Hepatocyte (in vitro differentiated cells): ENCODE results near the gene PLEKHA7. TPM values are rescaled to one million over a fixed set of nuclear protein-coding genes. Genes with fewer than 3 reads are reported as not detected.
"Not testable (repeated sequence)": the region's sequence is repeated elsewhere in the genome, so short reads cannot be mapped to it uniquely, and the experiment has no call there.

Experiments
- DNase-seq: peaks from one replicate; pipeline ENCODE4 v3.0.0-alpha.2; 2016; ENCODE audit warnings: low spot score
- H2AFZ ChIP-seq: fragments of 200-600 bp; sonication (generic); 2 replicates; pipeline ENCODE4 v1.6.0; 2016; ENCODE audit warnings: antibody characterized with exemption, mild to moderate bottlenecking
- H3K27ac ChIP-seq: fragments of 200-600 bp; sonication (generic); 2 replicates; pipeline ENCODE4 v1.5.1; 2016; ENCODE audit warnings: mild to moderate bottlenecking
- H3K27me3 ChIP-seq: fragments of 200-600 bp; sonication (generic); 2 replicates; pipeline ENCODE4 v1.6.1; 2016
- H3K36me3 ChIP-seq: fragments of 200-600 bp; sonication (generic); replicated peaks from 2 replicates; pipeline ENCODE4 v1.5.1; 2016; ENCODE audit warnings: low read depth; ENCODE audit not compliant: insufficient read depth
- H3K4me1 ChIP-seq: fragments of 200-600 bp; sonication (generic); 2 replicates; pipeline ENCODE4 v1.5.1; 2016; ENCODE audit warnings: mild to moderate bottlenecking, moderate library complexity; ENCODE audit not compliant: insufficient read depth
- H3K4me2 ChIP-seq: fragments of 200-600 bp; sonication (generic); 2 replicates; pipeline ENCODE4 v1.6.0; 2016
- H3K4me3 ChIP-seq: fragments of 200-600 bp; sonication (generic); 2 replicates; pipeline ENCODE4 v1.5.1; 2016; ENCODE audit warnings: mild to moderate bottlenecking
- H3K79me2 ChIP-seq: fragments of 200-600 bp; sonication (generic); 2 replicates; pipeline ENCODE4 v1.6.0; 2017; ENCODE audit warnings: mild to moderate bottlenecking
- H3K9me2 ChIP-seq: fragments of 200-600 bp; sonication (generic); replicated peaks from 2 replicates; pipeline ENCODE4 v1.6.0; 2017; ENCODE audit warnings: mild to moderate bottlenecking; ENCODE audit not compliant: insufficient read depth
- H3K9me3 ChIP-seq: fragments of 200-600 bp; sonication (generic); 2 replicates; pipeline ENCODE4 v1.5.1; 2016; ENCODE audit warnings: low read depth, mild to moderate bottlenecking
- H4K20me1 ChIP-seq: fragments of 200-600 bp; sonication (generic); 2 replicates; pipeline ENCODE4 v1.6.0; 2016; ENCODE audit warnings: mild to moderate bottlenecking; ENCODE audit not compliant: insufficient read depth, poor library complexity, severe bottlenecking
- EZH2 ChIP-seq: fragments of 200-600 bp; sonication (generic); IDR thresholded peaks from 2 replicates; pipeline ENCODE4 v1.6.1; 2016; ENCODE audit warnings: antibody characterized with exemption, mild to moderate bottlenecking, borderline replicate concordance
- EZH2phosphoT487 ChIP-seq: fragments of 200-600 bp; sonication (generic); IDR thresholded peaks from one replicate; pipeline ENCODE4 v1.6.1; 2018; ENCODE audit warnings: antibody characterized with exemption, mild to moderate bottlenecking, low read depth, moderate library complexity; ENCODE audit not compliant: unreplicated experiment, severe bottlenecking
- WGBS: methylation state at CpG from one replicate; pipeline ENCODE4 v1.1.6; 2016; ENCODE audit warnings: low lambda C conversion rate; ENCODE audit errors: missing lambda C conversion rate; 5-methylcytosine and 5-hydroxymethylcytosine counted together
- polyA plus RNA-seq: library from polyadenylated mRNA; unstranded; fragments of >200 nt; fragmentation: Nextera tagmentation; extraction: Ambion mirVana; gene quantifications from 2 replicates; pipeline ENCODE4 v1.2.1, GENCODE V29; 2016
- total RNA-seq: library from RNA; depleted of rRNA; stranded (reverse); fragments of >200 nt; gene quantifications from 2 replicates; pipeline ENCODE4 v1.2.3, GENCODE V29; 2014
- TF ChIP-seq, protein P1 (sequence below): fragments of 200-600 bp; sonication (generic); IDR thresholded peaks from 2 replicates; pipeline ENCODE4 v1.5.1; 2016; ENCODE audit warnings: antibody characterized with exemption, mild to moderate bottlenecking; ENCODE audit not compliant: poor library complexity

The PLEKHA7 gene
- total and polyA plus RNA-seq, 2 experiments from 2014 or later = 16.7 to 35.6 TPM

DNA sequence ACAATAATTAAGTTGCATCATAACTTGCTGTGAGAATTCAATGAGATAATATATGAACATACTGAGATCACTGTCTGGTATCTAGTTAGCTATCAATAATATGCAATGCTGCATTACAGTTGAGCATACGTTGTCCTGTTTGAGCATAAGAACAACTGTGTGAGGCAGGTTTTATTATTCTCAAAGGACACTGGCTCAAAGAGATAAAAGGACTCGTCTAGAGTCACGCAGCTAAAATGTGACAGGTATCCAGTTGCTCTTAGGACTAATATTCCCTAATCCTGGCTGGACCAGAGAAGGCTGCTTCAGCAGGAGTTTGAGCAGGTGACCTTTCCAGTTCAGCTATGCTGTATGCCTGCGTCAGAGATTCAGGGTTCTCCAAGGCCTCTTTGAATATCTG is 92.5 kb downstream of the PLEKHA7 start:
- Histone ChIP-seq H3K4me3 (no peak overlapping the region), H3K4me1 (peaks cover 27% of the 10 kb centered on the region), H3K27me3 (peaks cover 6% of the 10 kb centered on the region), H3K4me2 (no peak overlapping the region), H3K27ac (peak overlapping the region; percentile 96), H2AFZ (no peak overlapping the region), H3K9me2 (no peaks in the 10 kb centered on the region), H3K36me3 (no peaks in the 10 kb centered on the region), H3K79me2 (peaks cover 48% of the 10 kb centered on the region), H3K9me3 (no peaks in the 10 kb centered on the region), H4K20me1 (no peaks in the 10 kb centered on the region)
- no peak for DNase-seq
- WGBS = 66% methylated on average over 4 of the region's 4 CpGs
- no peak for TF ChIP-seq EZH2
- TF ChIP-seq, protein P1, sequence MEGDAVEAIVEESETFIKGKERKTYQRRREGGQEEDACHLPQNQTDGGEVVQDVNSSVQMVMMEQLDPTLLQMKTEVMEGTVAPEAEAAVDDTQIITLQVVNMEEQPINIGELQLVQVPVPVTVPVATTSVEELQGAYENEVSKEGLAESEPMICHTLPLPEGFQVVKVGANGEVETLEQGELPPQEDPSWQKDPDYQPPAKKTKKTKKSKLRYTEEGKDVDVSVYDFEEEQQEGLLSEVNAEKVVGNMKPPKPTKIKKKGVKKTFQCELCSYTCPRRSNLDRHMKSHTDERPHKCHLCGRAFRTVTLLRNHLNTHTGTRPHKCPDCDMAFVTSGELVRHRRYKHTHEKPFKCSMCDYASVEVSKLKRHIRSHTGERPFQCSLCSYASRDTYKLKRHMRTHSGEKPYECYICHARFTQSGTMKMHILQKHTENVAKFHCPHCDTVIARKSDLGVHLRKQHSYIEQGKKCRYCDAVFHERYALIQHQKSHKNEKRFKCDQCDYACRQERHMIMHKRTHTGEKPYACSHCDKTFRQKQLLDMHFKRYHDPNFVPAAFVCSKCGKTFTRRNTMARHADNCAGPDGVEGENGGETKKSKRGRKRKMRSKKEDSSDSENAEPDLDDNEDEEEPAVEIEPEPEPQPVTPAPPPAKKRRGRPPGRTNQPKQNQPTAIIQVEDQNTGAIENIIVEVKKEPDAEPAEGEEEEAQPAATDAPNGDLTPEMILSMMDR = no peak
- no peak for TF ChIP-seq EZH2phosphoT487

DNA sequence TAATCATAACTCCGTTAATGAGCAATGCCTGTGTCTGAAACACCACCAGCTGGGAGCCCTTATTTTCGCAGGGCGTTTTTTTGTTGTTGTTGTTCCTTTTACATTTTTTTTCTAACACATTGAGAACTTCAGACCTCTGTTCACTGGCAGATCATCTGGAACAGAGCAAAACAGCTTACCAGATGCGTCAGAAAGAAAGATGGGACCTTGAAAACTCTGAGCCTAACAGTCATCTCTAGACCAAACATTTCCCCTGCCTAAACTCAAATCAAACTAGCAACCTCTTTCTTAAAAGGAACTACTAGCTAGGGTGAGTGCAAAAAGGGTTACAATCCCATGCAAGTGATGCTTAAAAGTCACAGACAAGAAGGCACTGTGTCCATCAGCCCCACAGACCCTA is 93.2 kb downstream of the PLEKHA7 start:
- Histone ChIP-seq H3K9me3 (no peaks in the 10 kb centered on the region), H3K4me2 (no peak overlapping the region), H3K36me3 (no peaks in the 10 kb centered on the region), H3K4me1 (peaks cover 20% of the 10 kb centered on the region), H3K4me3 (no peak overlapping the region), H3K79me2 (peaks cover 47% of the 10 kb centered on the region), H4K20me1 (no peaks in the 10 kb centered on the region), H3K9me2 (no peaks in the 10 kb centered on the region), H3K27me3 (peaks cover 1% of the 10 kb centered on the region), H3K27ac (no peak overlapping the region), H2AFZ (no peak overlapping the region)
- 91% methylated on average over 4 of the region's 4 CpGs for WGBS
- no peak for DNase-seq
- TF ChIP-seq, protein P1 = no peak
- TF ChIP-seq EZH2phosphoT487 (no peak), EZH2 (no peak)

- peaks cover 16% of the 10 kb centered on the region for H3K4me1 ChIP-seq
- TF ChIP-seq EZH2phosphoT487 (no peak), EZH2 (no peak)
- TF ChIP-seq, protein P1 = no peak
- 75% methylated on average over 5 of the region's 5 CpGs for WGBS
- no peak overlapping the region for H3K4me3 ChIP-seq
- H3K36me3 ChIP-seq = no peaks in the 10 kb centered on the region
- peaks cover 47% of the 10 kb centered on the region for H3K79me2 ChIP-seq
- no peak overlapping the region for H3K4me2 ChIP-seq
- no peak for DNase-seq
- no peaks in the 10 kb centered on the region for H3K27me3 ChIP-seq
- no peak overlapping the region for H2AFZ ChIP-seq
- no peaks in the 10 kb centered on the region for H3K9me2 ChIP-seq
- no peak overlapping the region for H3K27ac ChIP-seq
- no peaks in the 10 kb centered on the region for H3K9me3 ChIP-seq
- no peaks in the 10 kb centered on the region for H4K20me1 ChIP-seq
Measured at GRCh38 chr11:16920559-16920958, 93.7 kb downstream of the PLEKHA7 start.

DNA sequence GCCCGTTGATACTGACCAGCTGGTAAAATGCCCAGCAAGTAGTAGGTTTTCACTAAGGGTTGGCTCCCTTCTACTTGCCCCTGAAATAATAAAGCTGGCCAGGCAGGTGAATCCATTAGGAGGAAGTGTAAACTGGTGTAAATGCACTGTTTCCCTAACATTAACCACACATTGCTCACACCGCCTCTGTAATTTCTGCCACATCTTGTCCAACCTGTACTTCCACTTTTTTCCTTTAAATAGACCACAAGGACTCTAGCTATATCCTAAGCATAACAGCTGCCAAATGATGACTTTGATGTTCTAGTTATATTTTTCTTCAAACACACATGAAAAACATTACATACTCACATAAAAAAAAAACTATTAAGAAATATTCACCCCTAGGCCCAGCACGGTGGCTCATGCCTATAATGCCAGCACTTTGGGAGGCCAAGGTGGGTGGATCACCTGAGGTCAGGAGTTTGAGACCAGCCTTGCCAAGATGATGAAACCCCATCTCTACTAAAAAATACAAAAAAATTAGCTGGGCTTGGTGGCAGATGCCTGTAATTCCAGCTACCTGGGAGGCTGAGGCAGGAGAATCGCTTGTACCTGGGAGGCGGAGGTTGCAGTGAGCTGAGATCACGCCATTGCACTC is 95.6 kb downstream of the PLEKHA7 start:
- not testable (repeated sequence) for H4K20me1 ChIP-seq, H3K9me2 ChIP-seq, H3K36me3 ChIP-seq, H2AFZ ChIP-seq, H3K27me3 ChIP-seq, H3K4me3 ChIP-seq, H3K9me3 ChIP-seq
- Histone ChIP-seq H3K4me1 (peaks cover 15% of the 10 kb centered on the region), H3K27ac (peak overlapping the region; percentile 83), H3K4me2 (peak overlapping the region; percentile 46), H3K79me2 (peaks cover 62% of the 10 kb centered on the region)
- WGBS = 81% methylated on average over 6 of the region's 6 CpGs
- peak; percentile 55 for DNase-seq
